Endothelial cell of umbilical vein (primary cell): ENCODE measurements around the gene BCR. TPM values are rescaled to one million over a fixed set of nuclear protein-coding genes. Genes with fewer than 3 reads are reported as not detected.

Experiments used
- BruUV-seq: library from RNA; stranded (reverse); fragments of 400-500 nt; replicated peaks from 2 replicates; lab custom pipeline; 2021; lab: Mats Ljungman, UMichigan
- CTCF ChIA-PET: fragments of 300-600, 350-600 bp; sonication (Branson Sonifier 250); formaldehyde crosslinking; loops from one replicate; lab custom pipeline; 2021; ENCODE audit warnings: antibody characterized with exemption, inconsistent platforms; lab: Charles Lee
- POLR2A ChIA-PET: fragments of 300-600, 350-600 bp; sonication (Branson Sonifier 250); formaldehyde crosslinking; loops from one replicate; lab custom pipeline; 2021; ENCODE audit warnings: antibody characterized with exemption, inconsistent platforms; lab: Charles Lee
- DNase-seq: peaks from one replicate; pipeline ENCODE4 v3.0.0-alpha.2; 2011; ENCODE audit warnings: low read depth, low spot score
- FAIRE-seq: peaks from 2 replicates; lab custom pipeline; 2011; peaks lifted over from hg19 to GRCh38; lab: Jason Lieb, UNC
- H2AFZ ChIP-seq: 2 replicates; pipeline ENCODE4 v1.6.0; 2012; ENCODE audit warnings: low read depth, low read length, control low read depth, inconsistent platforms
- H3K27ac ChIP-seq: 2 replicates; pipeline ENCODE4 v1.5.1; 2011; ENCODE audit warnings: low read depth, mild to moderate bottlenecking, control low read depth, low read length, moderate library complexity; ENCODE audit not compliant: insufficient read depth
- H3K27me3 ChIP-seq, 2 experiments: 2 replicates each; pipeline versions ENCODE4 v1.6.0 to v1.6.1; 2011; ENCODE audit warnings: low read length in 2 of 2, mixed read lengths in 1 of 2; ENCODE audit not compliant: control insufficient read depth in 2 of 2, insufficient read depth in 2 of 2
- H3K36me3 ChIP-seq, 2 experiments: 2 replicates in 1 of 2; 3 replicates in 1 of 2; pipeline ENCODE4 v1.5.1; 2011; ENCODE audit warnings: low read length in 2 of 2, mild to moderate bottlenecking in 1 of 2, moderate library complexity in 1 of 2; ENCODE audit not compliant: control insufficient read depth in 2 of 2, insufficient read depth in 2 of 2; ENCODE audit errors: extremely low read depth in 1 of 2
- H3K4me1 ChIP-seq: 3 replicates; pipeline ENCODE4 v1.5.1; 2011; ENCODE audit warnings: mild to moderate bottlenecking, low read length; ENCODE audit not compliant: control insufficient read depth, insufficient read depth; ENCODE audit errors: extremely low read depth
- H3K4me2 ChIP-seq: 2 replicates; pipeline ENCODE4 v1.6.1; 2011; ENCODE audit warnings: low read length, control low read depth, mixed read lengths; ENCODE audit not compliant: insufficient read depth
- H3K4me3 ChIP-seq, 3 experiments: fragments of 200-600 bp in 1 of 3; sonication (generic), shearing (Covaris generic) in 1 of 3; replicated peaks in 1 of 3; 2 replicates each; pipeline ENCODE4 v1.5.1; 2011 to 2016; ENCODE audit warnings: control low read depth in 3 of 3, low read length in 3 of 3, mild to moderate bottlenecking in 2 of 3, inconsistent platforms in 1 of 3, low read depth in 1 of 3, moderate library complexity in 1 of 3; ENCODE audit not compliant: insufficient read depth in 1 of 3
- H3K79me2 ChIP-seq: 2 replicates; pipeline ENCODE4 v1.6.0; 2012; ENCODE audit warnings: low read length, inconsistent platforms; ENCODE audit not compliant: control insufficient read depth, insufficient read depth
- H3K9ac ChIP-seq: replicated peaks from 2 replicates; pipeline ENCODE3; 2011; ENCODE audit warnings: low read length, control low read depth; ENCODE audit not compliant: insufficient read depth; ENCODE audit errors: extremely low read depth
- H3K9me1 ChIP-seq: replicated peaks from 3 replicates; pipeline ENCODE4 v1.6.0; 2011; ENCODE audit warnings: mild to moderate bottlenecking, low read length; ENCODE audit not compliant: control insufficient read depth, insufficient read depth; ENCODE audit errors: extremely low read depth
- H3K9me3 ChIP-seq: replicated peaks from 2 replicates; pipeline ENCODE4 v1.5.1; 2012; ENCODE audit warnings: low read length, inconsistent platforms; ENCODE audit not compliant: control insufficient read depth, insufficient read depth
- H4K20me1 ChIP-seq: replicated peaks from 2 replicates; pipeline ENCODE3; 2011; ENCODE audit warnings: mild to moderate bottlenecking, low read length; ENCODE audit not compliant: control insufficient read depth, insufficient read depth; ENCODE audit errors: extremely low read depth
- EZH2 ChIP-seq: IDR thresholded peaks from 2 replicates; pipeline ENCODE4 v1.6.1; 2012; ENCODE audit warnings: borderline replicate concordance, low read depth, mild to moderate bottlenecking, moderate library complexity, low read length, inconsistent platforms; ENCODE audit not compliant: severe bottlenecking
- FOS ChIP-seq: IDR thresholded peaks from 2 replicates; pipeline ENCODE4 v1.6.1; 2011; ENCODE audit warnings: mild to moderate bottlenecking, low read length, moderate library complexity, borderline replicate concordance; ENCODE audit not compliant: insufficient read depth
- GATA2 ChIP-seq: IDR thresholded peaks from 2 replicates; pipeline ENCODE4 v1.7.0; 2011; ENCODE audit warnings: low read depth, mild to moderate bottlenecking, moderate library complexity, mixed read lengths, low read length; ENCODE audit not compliant: insufficient read length, insufficient read depth
- JUN ChIP-seq: IDR thresholded peaks from 2 replicates; pipeline ENCODE4 v1.6.1; 2011; ENCODE audit warnings: borderline replicate concordance, low read depth; ENCODE audit not compliant: insufficient read length, insufficient read depth
- MYC ChIP-seq: IDR thresholded peaks from one replicate; pipeline ENCODE4 v1.6.1; 2011; ENCODE audit warnings: mild to moderate bottlenecking, low read depth, low read length
- POLR2A ChIP-seq: IDR thresholded peaks from 2 replicates; pipeline ENCODE4 v1.6.1; 2012; ENCODE audit warnings: low read depth, mild to moderate bottlenecking, control low read depth, low read length
- POLR2AphosphoS5 ChIP-seq: IDR thresholded peaks from 2 replicates; pipeline ENCODE4 v1.6.1; 2012; ENCODE audit warnings: low read depth, mild to moderate bottlenecking, control low read depth, low read length, moderate library complexity; ENCODE audit not compliant: insufficient read depth
- dilution Hi-C: fragments of 300-500 bp; cut with MboI; formaldehyde crosslinking; loops from one replicate; pipeline ENCODE4 v1.15.0; 2019; ENCODE audit warnings: low sequenced_read_pairs; ENCODE audit not compliant: extremely low pct_ligation_motif_present
- intact Hi-C: fragments of 100-400 bp; cut with micrococcal nuclease; formaldehyde crosslinking; loops from one replicate; pipeline ENCODE4 v1.10.0; 2022
- polyA plus RNA-seq, 4 experiments: library from polyadenylated mRNA; depleted of rRNA in 3 of 4; stranded (reverse) in 3 of 4; unstranded in 1 of 4; fragments of >200 nt; gene quantifications; 2 replicates each; pipeline versions ENCODE4 v1.2.1 to v1.2.3, GENCODE V29; 2011 to 2012; ENCODE audit warnings: missing spikeins in 1 of 4
- total RNA-seq: library from RNA; stranded (reverse); gene quantifications from 2 replicates; pipeline ENCODE4 v1.2.3, GENCODE V29; 2021
- TF ChIP-seq, protein P1 (sequence below), 2 donors: IDR thresholded peaks; 1 replicate in 1 of 2; 2 replicates in 1 of 2; pipeline ENCODE4 v1.5.1; 2011; ENCODE audit warnings: low read length in 2 of 2, mild to moderate bottlenecking in 2 of 2, moderate library complexity in 2 of 2, control low read depth in 1 of 2, inconsistent platforms in 1 of 2, low read depth in 1 of 2; ENCODE audit not compliant: insufficient read depth in 1 of 2; ENCODE audit errors: extremely low read depth in 1 of 2
- TF ChIP-seq, protein P2 (sequence below): IDR thresholded peaks from 2 replicates; pipeline ENCODE4 v1.6.1; 2011; ENCODE audit not compliant: insufficient read depth, insufficient read length

The BCR gene
- total and polyA plus RNA-seq, 2 donors (not counting 3 experiments of a cell fraction or from before 2014, with no cell fraction given) = 129 to 141 TPM

DNA sequence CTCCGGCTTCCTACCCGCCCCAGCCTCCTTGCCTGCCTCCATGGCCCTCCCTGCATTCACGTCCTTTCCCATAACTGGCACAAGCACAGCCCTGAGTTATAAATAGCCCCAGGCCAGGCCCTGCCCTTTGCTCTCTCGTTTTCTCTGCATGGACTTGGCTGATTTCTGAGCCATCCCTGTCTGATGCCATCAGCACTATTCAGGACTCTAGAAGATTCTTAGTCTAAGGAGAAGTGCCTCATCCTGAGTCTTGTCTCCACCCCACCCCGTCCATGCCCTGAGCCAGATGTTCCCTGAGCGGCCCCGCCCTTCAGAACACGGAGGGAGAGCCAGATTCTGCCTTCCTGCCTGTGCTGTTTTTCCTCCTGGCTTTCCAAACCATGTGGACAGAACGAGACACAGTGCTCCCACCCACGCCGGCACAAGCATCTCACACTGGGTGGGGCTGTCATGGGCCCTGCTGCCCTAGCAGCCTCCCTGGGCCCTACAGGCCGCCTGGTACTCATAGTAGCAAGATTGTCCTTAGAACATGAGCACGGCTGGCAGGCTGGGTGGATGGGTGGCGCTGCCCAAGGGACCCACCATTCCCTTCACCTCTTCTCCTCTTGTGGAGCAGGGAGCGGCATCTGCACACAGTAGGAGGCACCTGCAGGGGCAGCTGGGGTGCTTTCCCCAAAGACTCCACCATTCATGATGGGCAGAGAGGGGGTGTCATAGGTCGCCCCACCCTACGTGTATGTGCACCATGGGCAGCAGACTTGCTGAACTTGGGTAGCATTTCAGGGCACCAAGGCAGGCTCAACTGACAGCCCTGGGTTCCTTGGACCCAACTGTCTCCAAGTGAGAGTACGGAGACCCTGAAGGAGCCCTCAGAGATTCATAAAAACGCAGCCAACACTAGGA is 76.9 kb downstream of the BCR start:
- TF ChIP-seq, protein P1, sequence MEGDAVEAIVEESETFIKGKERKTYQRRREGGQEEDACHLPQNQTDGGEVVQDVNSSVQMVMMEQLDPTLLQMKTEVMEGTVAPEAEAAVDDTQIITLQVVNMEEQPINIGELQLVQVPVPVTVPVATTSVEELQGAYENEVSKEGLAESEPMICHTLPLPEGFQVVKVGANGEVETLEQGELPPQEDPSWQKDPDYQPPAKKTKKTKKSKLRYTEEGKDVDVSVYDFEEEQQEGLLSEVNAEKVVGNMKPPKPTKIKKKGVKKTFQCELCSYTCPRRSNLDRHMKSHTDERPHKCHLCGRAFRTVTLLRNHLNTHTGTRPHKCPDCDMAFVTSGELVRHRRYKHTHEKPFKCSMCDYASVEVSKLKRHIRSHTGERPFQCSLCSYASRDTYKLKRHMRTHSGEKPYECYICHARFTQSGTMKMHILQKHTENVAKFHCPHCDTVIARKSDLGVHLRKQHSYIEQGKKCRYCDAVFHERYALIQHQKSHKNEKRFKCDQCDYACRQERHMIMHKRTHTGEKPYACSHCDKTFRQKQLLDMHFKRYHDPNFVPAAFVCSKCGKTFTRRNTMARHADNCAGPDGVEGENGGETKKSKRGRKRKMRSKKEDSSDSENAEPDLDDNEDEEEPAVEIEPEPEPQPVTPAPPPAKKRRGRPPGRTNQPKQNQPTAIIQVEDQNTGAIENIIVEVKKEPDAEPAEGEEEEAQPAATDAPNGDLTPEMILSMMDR (IDR thresholded peaks at IDR 0.05; ENCODE audit: extremely low read depth in 1 of 2, insufficient read depth in 1 of 2, low read depth in 1 of 2, low read length in 2 of 2) = no peak
- TF ChIP-seq MYC (no peak), JUN (no peak), FOS (no peak), EZH2 (no peak), POLR2A (no peak), GATA2 (no peak), POLR2AphosphoS5 (no peak)
- TF ChIP-seq, protein P2, sequence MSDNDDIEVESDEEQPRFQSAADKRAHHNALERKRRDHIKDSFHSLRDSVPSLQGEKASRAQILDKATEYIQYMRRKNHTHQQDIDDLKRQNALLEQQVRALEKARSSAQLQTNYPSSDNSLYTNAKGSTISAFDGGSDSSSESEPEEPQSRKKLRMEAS = no peak
- no TSS peak for BruUV-seq
- Histone ChIP-seq H3K9me3 (no peaks in the 10 kb centered on the region), H3K27ac (no peak overlapping the region), H3K36me3 (peaks cover 10 to 60% of the 10 kb centered on the region in 2 experiments), H3K9me1 (no peaks in the 10 kb centered on the region), H3K79me2 (peaks cover 65% of the 10 kb centered on the region), H3K27me3 (no peaks in the 10 kb centered on the region), H3K4me1 (no peaks in the 10 kb centered on the region), H3K4me2 (no peak overlapping the region), H3K4me3 (no peak overlapping the region), H2AFZ (no peak overlapping the region), H3K9ac (no peak overlapping the region), H4K20me1 (no peaks in the 10 kb centered on the region)
- intact Hi-C loops (no loop called here), dilution Hi-C loops (no loop called here)
- CTCF ChIA-PET = no interaction called here
- POLR2A ChIA-PET = no interaction called here
- no peak for DNase-seq
- no peak for FAIRE-seq
